OCI-LY3 (cell line): ENCODE data around the gene ZNF668.

ENCODE experiments used
- H2AFZ ChIP-seq: fragments of 200-600, 300-600 bp; shearing (Covaris generic); 2 replicates; pipeline ENCODE4 v1.6.0; 2014; ENCODE audit warnings: antibody characterized with exemption, low read depth, low read length
- H3K27ac ChIP-seq: fragments of 200-600, 300-600 bp; sonication (generic); 2 replicates; pipeline ENCODE4 v1.5.1; 2014; ENCODE audit warnings: mild to moderate bottlenecking, low read length, moderate library complexity, mixed read lengths
- H3K27me3 ChIP-seq: fragments of 200-600, 300-600 bp; sonication (generic); 2 replicates; pipeline ENCODE4 v1.6.1; 2014; ENCODE audit warnings: low read depth, low read length, mixed read lengths
- H3K36me3 ChIP-seq: fragments of 200-600, 300-600 bp; sonication (generic); replicated peaks from 2 replicates; pipeline ENCODE3; 2014; ENCODE audit warnings: low read depth, low read length, mixed read lengths
- H3K4me1 ChIP-seq: fragments of 300-600, 200-600 bp; sonication (generic); 2 replicates; pipeline ENCODE4 v1.6.1; 2014; ENCODE audit warnings: low read length, mixed read lengths
- H3K4me2 ChIP-seq: fragments of 200-600, 300-600 bp; sonication (generic); 2 replicates; pipeline ENCODE4 v1.6.1; 2014; ENCODE audit warnings: low read length, mixed read lengths
- H3K4me3 ChIP-seq: fragments of 300-600, 200-600 bp; sonication (generic); 2 replicates; pipeline ENCODE4 v1.5.1; 2014; ENCODE audit warnings: antibody characterized with exemption, mild to moderate bottlenecking, low read length, moderate library complexity
- H3K79me2 ChIP-seq: fragments of 300-600, 200-600 bp; shearing (Covaris generic); 2 replicates; pipeline ENCODE4 v1.6.1; 2014; ENCODE audit warnings: mild to moderate bottlenecking, low read length, mixed read lengths
- H3K9ac ChIP-seq: fragments of 300-600, 200-600 bp; shearing (Covaris generic); 2 replicates; pipeline ENCODE4 v1.6.0; 2014; ENCODE audit warnings: mild to moderate bottlenecking, low read length, moderate library complexity
- H3K9me3 ChIP-seq: fragments of 200-600, 300-600 bp; shearing (Covaris generic); 2 replicates; pipeline ENCODE4 v1.6.1; 2014; ENCODE audit warnings: low read length, mixed read lengths; ENCODE audit not compliant: insufficient read depth
- H4K20me1 ChIP-seq: fragments of 200-600, 300-600 bp; sonication (generic); 2 replicates; pipeline ENCODE4 v1.6.1; 2016; ENCODE audit warnings: low read length, mixed read lengths; ENCODE audit not compliant: insufficient read depth
- EZH2phosphoT487 ChIP-seq: fragments of 200-600 bp; shearing (Covaris generic); IDR thresholded peaks from 2 replicates; pipeline ENCODE4 v1.6.1; 2018; ENCODE audit warnings: antibody characterized with exemption, mixed run types, low read depth
- TF ChIP-seq, protein P1 (sequence below): fragments of 200-600, 300-600 bp; sonication (generic); IDR thresholded peaks from 2 replicates; pipeline ENCODE4 v1.5.1; 2014; ENCODE audit warnings: antibody characterized with exemption, low read length, low read depth

Gene ZNF668

GRCh38 chr16:31055613-31056012 is 18.4 kb downstream of the ZNF668 start:
- TF ChIP-seq EZH2phosphoT487, result no peak
- TF ChIP-seq, protein P1, sequence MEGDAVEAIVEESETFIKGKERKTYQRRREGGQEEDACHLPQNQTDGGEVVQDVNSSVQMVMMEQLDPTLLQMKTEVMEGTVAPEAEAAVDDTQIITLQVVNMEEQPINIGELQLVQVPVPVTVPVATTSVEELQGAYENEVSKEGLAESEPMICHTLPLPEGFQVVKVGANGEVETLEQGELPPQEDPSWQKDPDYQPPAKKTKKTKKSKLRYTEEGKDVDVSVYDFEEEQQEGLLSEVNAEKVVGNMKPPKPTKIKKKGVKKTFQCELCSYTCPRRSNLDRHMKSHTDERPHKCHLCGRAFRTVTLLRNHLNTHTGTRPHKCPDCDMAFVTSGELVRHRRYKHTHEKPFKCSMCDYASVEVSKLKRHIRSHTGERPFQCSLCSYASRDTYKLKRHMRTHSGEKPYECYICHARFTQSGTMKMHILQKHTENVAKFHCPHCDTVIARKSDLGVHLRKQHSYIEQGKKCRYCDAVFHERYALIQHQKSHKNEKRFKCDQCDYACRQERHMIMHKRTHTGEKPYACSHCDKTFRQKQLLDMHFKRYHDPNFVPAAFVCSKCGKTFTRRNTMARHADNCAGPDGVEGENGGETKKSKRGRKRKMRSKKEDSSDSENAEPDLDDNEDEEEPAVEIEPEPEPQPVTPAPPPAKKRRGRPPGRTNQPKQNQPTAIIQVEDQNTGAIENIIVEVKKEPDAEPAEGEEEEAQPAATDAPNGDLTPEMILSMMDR, result no peak
- H3K79me2 ChIP-seq, result no peaks in the 10 kb centered on the region
- H3K4me3 ChIP-seq, result no peak overlapping the region
- H3K9me3 ChIP-seq, result no peaks in the 10 kb centered on the region
- no peak overlapping the region for H2AFZ ChIP-seq
- H4K20me1 ChIP-seq, result no peaks in the 10 kb centered on the region
- H3K27me3 ChIP-seq, result no peaks in the 10 kb centered on the region
- H3K4me2 ChIP-seq, result no peak overlapping the region
- peaks cover 3% of the 10 kb centered on the region for H3K36me3 ChIP-seq
- no peak overlapping the region for H3K27ac ChIP-seq
- no peak overlapping the region for H3K9ac ChIP-seq
- no peaks in the 10 kb centered on the region for H3K4me1 ChIP-seq

GRCh38 chr16:31052114-31052513 is 21.9 kb downstream of the ZNF668 start:
- Histone ChIP-seq H2AFZ (no peak overlapping the region), H3K4me2 (no peak overlapping the region)

DNA sequence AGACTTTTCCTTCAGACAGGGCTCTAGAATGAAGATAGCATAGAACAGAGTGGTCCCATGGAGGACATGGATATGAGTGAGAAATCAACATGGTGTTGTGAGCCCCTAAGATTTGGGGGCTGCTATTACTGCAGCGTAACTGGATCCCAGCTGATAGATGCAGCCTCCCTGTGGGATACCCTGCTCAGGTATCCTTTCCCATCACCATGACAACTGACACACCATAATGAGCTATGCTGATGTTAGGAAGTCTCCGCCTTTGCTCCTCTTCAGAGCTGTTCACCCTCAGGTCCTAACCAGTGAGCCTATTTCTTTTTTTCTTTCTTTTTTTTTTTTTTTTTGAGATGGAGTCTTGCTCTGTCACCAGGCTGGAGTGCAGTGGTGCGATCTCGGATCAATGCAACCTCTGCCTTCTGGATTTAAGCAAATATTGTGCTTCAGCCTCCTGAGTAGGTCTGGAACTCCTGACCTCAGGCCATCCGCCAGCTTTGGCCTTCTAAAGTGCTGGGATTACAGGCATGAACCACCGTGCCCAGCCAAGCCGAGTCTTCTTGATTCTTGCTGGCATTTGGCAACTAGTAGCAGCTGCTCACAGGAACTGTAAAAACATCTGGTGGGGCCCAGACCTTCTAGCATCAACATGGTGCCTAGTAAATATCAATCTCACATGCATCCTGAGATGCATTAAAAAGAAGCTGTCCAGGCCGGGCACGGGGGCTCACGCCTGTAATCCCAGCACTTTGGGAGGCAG is 23.6 kb downstream of the ZNF668 start:
- Histone ChIP-seq H2AFZ (no peak overlapping the region), H3K4me2 (no peak overlapping the region), H3K9me3 (no peaks in the 10 kb centered on the region), H3K36me3 (no peaks in the 10 kb centered on the region), H3K4me1 (no peaks in the 10 kb centered on the region), H3K4me3 (no peak overlapping the region), H3K27ac (no peak overlapping the region), H3K27me3 (no peaks in the 10 kb centered on the region), H4K20me1 (no peaks in the 10 kb centered on the region), H3K9ac (no peak overlapping the region), H3K79me2 (no peaks in the 10 kb centered on the region)
- TF ChIP-seq, protein P1, result no peak
- TF ChIP-seq EZH2phosphoT487, result no peak

More at GRCh38 chr16:31052114-31052513, 21.9 kb downstream of the ZNF668 start:
- Histone ChIP-seq H3K4me3 (no peak overlapping the region), H4K20me1 (no peaks in the 10 kb centered on the region), H3K27me3 (no peaks in the 10 kb centered on the region), H3K4me1 (no peaks in the 10 kb centered on the region), H3K9ac (no peak overlapping the region), H3K79me2 (no peaks in the 10 kb centered on the region), H3K27ac (no peak overlapping the region), H3K36me3 (no peaks in the 10 kb centered on the region), H3K9me3 (no peaks in the 10 kb centered on the region)
- no peak for TF ChIP-seq EZH2phosphoT487
- TF ChIP-seq, protein P1, result no peak

DNA sequence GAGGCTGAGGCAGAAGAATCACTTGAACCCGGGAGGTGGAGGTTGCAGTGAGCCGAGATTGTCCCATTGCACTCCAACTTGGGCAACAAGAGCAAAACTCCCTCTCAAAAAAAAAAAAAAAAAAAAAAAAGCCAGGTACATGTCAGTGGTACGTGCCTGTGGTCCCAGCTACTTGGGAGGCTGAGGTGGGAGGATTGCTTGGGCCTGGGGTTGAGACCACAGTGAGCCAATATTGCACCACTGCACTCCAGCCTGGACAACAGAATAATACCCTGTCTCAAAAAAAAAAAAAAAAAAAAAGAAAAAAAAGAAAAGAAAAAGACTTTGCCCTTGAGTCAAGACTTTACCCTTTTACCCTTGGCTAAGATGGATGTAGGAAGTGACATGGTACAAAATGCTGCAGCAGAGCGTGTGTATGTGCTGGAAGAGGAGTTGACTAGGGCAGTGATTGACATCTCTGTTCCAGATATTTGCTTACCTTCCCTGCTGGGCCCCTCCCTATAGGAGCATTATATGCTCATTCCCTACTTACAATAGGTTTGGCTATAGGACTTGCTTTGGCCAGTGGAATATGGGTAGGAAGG is 30.1 kb downstream of the ZNF668 start:
- Histone ChIP-seq H3K27ac (no peak overlapping the region), H3K9ac (no peak overlapping the region), H4K20me1 (no peaks in the 10 kb centered on the region), H3K4me1 (no peaks in the 10 kb centered on the region), H3K27me3 (no peaks in the 10 kb centered on the region), H3K4me3 (no peak overlapping the region), H3K79me2 (no peaks in the 10 kb centered on the region), H2AFZ (no peak overlapping the region), H3K36me3 (no peaks in the 10 kb centered on the region), H3K9me3 (no peaks in the 10 kb centered on the region), H3K4me2 (no peak overlapping the region)
- TF ChIP-seq EZH2phosphoT487, result no peak
- TF ChIP-seq, protein P1, result no peak
